Measurements from ENCODE around the gene CCIN.

GRCh38 chr9:36190388-36191289, 21.5 kb downstream of the CCIN start, which contains the start of gene CLTA:
- TF ChIP-seq CTCF (IDR thresholded peaks at IDR 0.05; ENCODE audit: insufficient read depth, low read length, poor library complexity, severe bottlenecking) = peak; percentile 61
- TF ChIP-seq EZH2phosphoT487 (conservative IDR thresholded peaks at IDR 0.05; ENCODE audit: low read length) = no peak
